DND-41 (cell line): Measurements from ENCODE around the gene GATB.

ENCODE experiments used
- EZH2 ChIP-seq: IDR thresholded peaks from 3 replicates; pipeline ENCODE4 v1.6.1; 2012; ENCODE audit warnings: borderline replicate concordance, low read depth, mild to moderate bottlenecking, moderate library complexity, low read length, inconsistent platforms; ENCODE audit not compliant: severe bottlenecking
- TF ChIP-seq, protein P1 (sequence below): IDR thresholded peaks from 2 replicates; pipeline ENCODE4 v1.5.1; 2012; ENCODE audit warnings: borderline replicate concordance, low read length, moderate library complexity, mild to moderate bottlenecking; ENCODE audit not compliant: poor library complexity, severe bottlenecking; ENCODE audit errors: extremely low read depth

DNA sequence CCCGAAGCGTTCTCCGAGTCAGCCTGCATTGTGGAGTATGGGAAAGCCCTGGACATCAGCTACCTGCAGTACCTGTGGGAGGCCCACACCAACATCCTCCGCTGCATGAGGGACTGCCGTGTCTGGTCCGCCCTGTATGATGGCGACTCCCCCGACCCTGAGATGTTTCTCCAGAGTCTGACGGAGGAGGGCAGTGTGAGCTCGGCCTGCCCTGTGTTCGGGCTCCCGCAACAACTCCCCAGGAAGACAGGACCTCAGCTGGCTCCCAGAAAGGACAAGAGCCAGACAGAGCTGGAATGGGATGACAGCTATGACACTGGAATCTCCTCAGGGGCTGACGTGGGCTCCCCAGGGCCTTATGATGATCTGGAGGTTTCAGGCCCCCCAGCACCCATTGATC lies 111.3 kb downstream of the GATB start:
- TF ChIP-seq, protein P1, sequence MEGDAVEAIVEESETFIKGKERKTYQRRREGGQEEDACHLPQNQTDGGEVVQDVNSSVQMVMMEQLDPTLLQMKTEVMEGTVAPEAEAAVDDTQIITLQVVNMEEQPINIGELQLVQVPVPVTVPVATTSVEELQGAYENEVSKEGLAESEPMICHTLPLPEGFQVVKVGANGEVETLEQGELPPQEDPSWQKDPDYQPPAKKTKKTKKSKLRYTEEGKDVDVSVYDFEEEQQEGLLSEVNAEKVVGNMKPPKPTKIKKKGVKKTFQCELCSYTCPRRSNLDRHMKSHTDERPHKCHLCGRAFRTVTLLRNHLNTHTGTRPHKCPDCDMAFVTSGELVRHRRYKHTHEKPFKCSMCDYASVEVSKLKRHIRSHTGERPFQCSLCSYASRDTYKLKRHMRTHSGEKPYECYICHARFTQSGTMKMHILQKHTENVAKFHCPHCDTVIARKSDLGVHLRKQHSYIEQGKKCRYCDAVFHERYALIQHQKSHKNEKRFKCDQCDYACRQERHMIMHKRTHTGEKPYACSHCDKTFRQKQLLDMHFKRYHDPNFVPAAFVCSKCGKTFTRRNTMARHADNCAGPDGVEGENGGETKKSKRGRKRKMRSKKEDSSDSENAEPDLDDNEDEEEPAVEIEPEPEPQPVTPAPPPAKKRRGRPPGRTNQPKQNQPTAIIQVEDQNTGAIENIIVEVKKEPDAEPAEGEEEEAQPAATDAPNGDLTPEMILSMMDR = no peak
- no peak for TF ChIP-seq EZH2
